Loucy (cell line): ENCODE measurements around the gene MYO3B.

Experiments
- H2AFZ ChIP-seq: fragments of 200-600 bp; sonication (generic); 2 replicates; pipeline ENCODE4 v1.6.0; 2016; ENCODE audit warnings: antibody characterized with exemption, mild to moderate bottlenecking, low read length, moderate library complexity
- H3F3A ChIP-seq: fragments of 200-600 bp; 2 replicates; pipeline ENCODE4 v1.6.0; 2016; ENCODE audit warnings: antibody characterized with exemption, low read depth, mild to moderate bottlenecking
- H3K27me3 ChIP-seq: fragments of 200-600 bp; sonication (generic); 2 replicates; pipeline ENCODE4 v1.6.1; 2014; ENCODE audit warnings: low read length, mild to moderate bottlenecking; ENCODE audit not compliant: insufficient read depth, poor library complexity, severe bottlenecking
- H3K36me3 ChIP-seq: fragments of 200-600 bp; sonication (generic); 2 replicates; pipeline ENCODE4 v1.6.1; 2016; ENCODE audit warnings: low read length; ENCODE audit not compliant: insufficient read depth
- H3K4me1 ChIP-seq: fragments of 200-600 bp; sonication (generic); 2 replicates; pipeline ENCODE4 v1.5.1; 2014; ENCODE audit warnings: low read length, mild to moderate bottlenecking; ENCODE audit not compliant: insufficient read depth, poor library complexity, severe bottlenecking
- H3K4me2 ChIP-seq: fragments of 200-600 bp; sonication (generic); 2 replicates; pipeline ENCODE4 v1.6.0; 2014; ENCODE audit warnings: antibody characterized with exemption, low read length, low read depth, mild to moderate bottlenecking; ENCODE audit not compliant: poor library complexity, severe bottlenecking
- H3K4me3 ChIP-seq: fragments of 200-600 bp; sonication (generic); 2 replicates; pipeline ENCODE4 v1.5.1; 2014; ENCODE audit warnings: low read length, mild to moderate bottlenecking, mixed read lengths; ENCODE audit not compliant: poor library complexity, severe bottlenecking
- H3K79me2 ChIP-seq: fragments of 200-600 bp; sonication (generic); 2 replicates; pipeline ENCODE4 v1.6.1; 2014; ENCODE audit warnings: low read length; ENCODE audit not compliant: insufficient read depth
- H3K9ac ChIP-seq: fragments of 200-600 bp; sonication (generic); 2 replicates; pipeline ENCODE4 v1.6.0; 2014; ENCODE audit warnings: mild to moderate bottlenecking, low read depth, low read length, moderate library complexity; ENCODE audit not compliant: poor library complexity, severe bottlenecking
- H3K9me2 ChIP-seq: fragments of 200-600 bp; sonication (generic); replicated peaks from 2 replicates; pipeline ENCODE4 v1.6.1; 2016; ENCODE audit warnings: low read depth, low read length, mixed read lengths
- H3K9me3 ChIP-seq: fragments of 200-600 bp; sonication (generic); 2 replicates; pipeline ENCODE4 v1.6.1; 2014; ENCODE audit warnings: mild to moderate bottlenecking, antibody characterized with exemption, low read length, low read depth; ENCODE audit not compliant: insufficient read depth
- H4K20me1 ChIP-seq: fragments of 200-600 bp; sonication (generic); 2 replicates; pipeline ENCODE4 v1.6.0; 2014; ENCODE audit warnings: antibody characterized with exemption, low read length, mild to moderate bottlenecking; ENCODE audit not compliant: insufficient read depth, poor library complexity, severe bottlenecking
- EZH2phosphoT487 ChIP-seq: fragments of 200-600 bp; IDR thresholded peaks from 2 replicates; pipeline ENCODE4 v1.6.1; 2018; ENCODE audit warnings: antibody characterized with exemption, mild to moderate bottlenecking, moderate library complexity, borderline replicate concordance
- TF ChIP-seq, protein P1 (sequence below): fragments of 200-600 bp; sonication (generic); conservative IDR thresholded peaks from 2 replicates; pipeline ENCODE4 v1.5.1; 2014; ENCODE audit warnings: mild to moderate bottlenecking, antibody characterized with exemption, low read length

Gene MYO3B

DNA sequence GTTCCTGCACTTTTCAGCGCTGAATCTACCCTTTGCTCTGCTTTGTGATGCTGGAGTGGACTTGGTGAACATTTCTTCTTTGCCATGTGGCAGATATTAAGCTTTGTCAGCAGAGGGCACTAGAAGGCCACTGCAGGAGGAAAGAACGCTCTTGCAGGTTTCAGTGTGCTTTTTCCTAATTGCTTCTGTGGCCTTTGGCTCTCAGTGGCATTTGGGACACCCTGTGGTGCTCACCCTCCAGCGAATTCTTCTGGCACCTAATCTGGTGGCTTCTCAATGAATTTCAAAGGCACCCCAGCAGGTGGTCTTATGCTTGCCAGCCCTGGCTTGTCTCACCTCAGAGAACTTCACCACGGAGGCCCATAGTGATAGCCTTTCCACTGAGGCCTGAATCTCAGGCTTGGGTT lies 146.7 kb downstream of the MYO3B start:
- Histone ChIP-seq H2AFZ (peak overlapping the region; percentile 47; the same call in 1 of the 2 replicates), H3K79me2 (no peaks in the 10 kb centered on the region), H3K27me3 (no peaks in the 10 kb centered on the region), H3K9ac (no peak overlapping the region), H3K4me3 (no peak overlapping the region), H3K9me2 (no peaks in the 10 kb centered on the region), H3K36me3 (no peaks in the 10 kb centered on the region), H4K20me1 (no peaks in the 10 kb centered on the region), H3K4me1 (no peaks in the 10 kb centered on the region), H3K4me2 (no peak overlapping the region), H3F3A (no peaks in the 10 kb centered on the region), H3K9me3 (no peaks in the 10 kb centered on the region; the same call in 1 of the 2 replicates)
- TF ChIP-seq EZH2phosphoT487, result no peak
- TF ChIP-seq, protein P1, sequence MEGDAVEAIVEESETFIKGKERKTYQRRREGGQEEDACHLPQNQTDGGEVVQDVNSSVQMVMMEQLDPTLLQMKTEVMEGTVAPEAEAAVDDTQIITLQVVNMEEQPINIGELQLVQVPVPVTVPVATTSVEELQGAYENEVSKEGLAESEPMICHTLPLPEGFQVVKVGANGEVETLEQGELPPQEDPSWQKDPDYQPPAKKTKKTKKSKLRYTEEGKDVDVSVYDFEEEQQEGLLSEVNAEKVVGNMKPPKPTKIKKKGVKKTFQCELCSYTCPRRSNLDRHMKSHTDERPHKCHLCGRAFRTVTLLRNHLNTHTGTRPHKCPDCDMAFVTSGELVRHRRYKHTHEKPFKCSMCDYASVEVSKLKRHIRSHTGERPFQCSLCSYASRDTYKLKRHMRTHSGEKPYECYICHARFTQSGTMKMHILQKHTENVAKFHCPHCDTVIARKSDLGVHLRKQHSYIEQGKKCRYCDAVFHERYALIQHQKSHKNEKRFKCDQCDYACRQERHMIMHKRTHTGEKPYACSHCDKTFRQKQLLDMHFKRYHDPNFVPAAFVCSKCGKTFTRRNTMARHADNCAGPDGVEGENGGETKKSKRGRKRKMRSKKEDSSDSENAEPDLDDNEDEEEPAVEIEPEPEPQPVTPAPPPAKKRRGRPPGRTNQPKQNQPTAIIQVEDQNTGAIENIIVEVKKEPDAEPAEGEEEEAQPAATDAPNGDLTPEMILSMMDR, result peak; percentile 96

DNA sequence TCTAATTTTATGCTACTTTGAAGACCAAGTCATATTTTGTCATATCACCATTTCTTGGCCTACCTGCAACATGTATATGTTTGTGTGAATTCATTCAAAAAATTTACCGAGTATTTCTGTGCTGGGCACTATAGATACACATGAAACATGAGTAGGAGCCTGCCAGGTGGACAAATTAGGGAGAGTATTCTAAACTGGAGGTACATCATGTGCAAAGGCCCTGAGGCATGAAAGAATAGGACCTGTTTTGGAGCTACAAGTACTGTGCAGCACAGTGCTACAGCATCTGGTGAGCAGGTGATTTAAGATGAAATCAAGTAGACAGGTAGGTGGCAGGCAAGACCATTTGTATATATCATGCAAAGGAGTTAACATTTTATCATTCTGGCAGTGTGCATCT lies 152.9 kb downstream of the MYO3B start:
- no peaks in the 10 kb centered on the region for H3K27me3 ChIP-seq
- no peaks in the 10 kb centered on the region for H3K36me3 ChIP-seq
- H3F3A ChIP-seq, result no peaks in the 10 kb centered on the region
- H3K9ac ChIP-seq, result no peak overlapping the region
- no peaks in the 10 kb centered on the region for H3K9me2 ChIP-seq
- H3K9me3 ChIP-seq, result peaks cover 5% of the 10 kb centered on the region; the same call in 1 of the 2 replicates
- TF ChIP-seq, protein P1, result no peak
- TF ChIP-seq EZH2phosphoT487, result no peak
- H3K4me2 ChIP-seq, result no peak overlapping the region
- no peaks in the 10 kb centered on the region for H3K79me2 ChIP-seq
- H3K4me1 ChIP-seq, result no peaks in the 10 kb centered on the region
- no peak overlapping the region for H3K4me3 ChIP-seq
- H4K20me1 ChIP-seq, result no peaks in the 10 kb centered on the region
- no peak overlapping the region for H2AFZ ChIP-seq

DNA sequence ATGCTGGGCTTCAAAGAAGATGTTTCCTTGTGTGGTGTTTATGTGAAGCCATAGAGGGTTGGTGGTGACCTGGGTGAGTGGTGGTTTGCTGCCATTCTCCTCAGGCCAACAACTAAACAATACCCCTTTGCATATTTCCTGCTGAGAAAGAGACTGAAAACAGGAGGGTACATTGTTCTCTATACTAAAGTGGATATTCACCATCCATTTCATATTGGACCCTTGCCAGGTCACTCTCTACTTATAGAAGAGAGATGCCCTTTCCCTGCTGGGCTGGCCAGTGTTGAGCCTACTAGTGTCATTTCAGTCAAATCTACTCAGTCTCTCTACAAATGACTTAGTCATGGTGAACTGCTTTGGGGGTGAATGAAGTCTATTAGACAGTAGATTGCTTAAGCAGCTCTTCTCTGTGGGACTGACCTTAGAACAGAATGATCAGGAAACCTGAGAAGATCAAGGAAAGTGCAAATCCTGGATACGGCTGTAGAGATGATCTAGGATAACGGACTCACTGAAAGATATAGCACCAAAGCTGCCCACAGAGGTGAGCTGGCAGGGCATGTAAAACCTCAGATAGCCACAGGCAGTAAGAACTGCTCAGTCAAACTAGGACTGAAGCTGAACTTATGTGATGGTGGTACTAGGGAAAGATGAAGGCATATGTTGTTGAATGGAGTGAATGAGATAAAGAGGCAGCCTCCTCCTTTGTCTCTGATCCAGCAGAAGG lies 154.9 kb downstream of the MYO3B start:
- Histone ChIP-seq H4K20me1 (no peaks in the 10 kb centered on the region), H3K36me3 (no peaks in the 10 kb centered on the region), H3K27me3 (no peaks in the 10 kb centered on the region), H3K79me2 (no peaks in the 10 kb centered on the region), H3K4me1 (peaks cover 3% of the 10 kb centered on the region), H2AFZ (no peak overlapping the region), H3K9me3 (peaks cover 5% of the 10 kb centered on the region; the same call in 1 of the 2 replicates), H3K4me2 (no peak overlapping the region), H3K9me2 (no peaks in the 10 kb centered on the region), H3K4me3 (no peak overlapping the region), H3K9ac (no peak overlapping the region), H3F3A (no peaks in the 10 kb centered on the region)
- TF ChIP-seq EZH2phosphoT487, result no peak
- TF ChIP-seq, protein P1, result no peak
